ENCODE data around the gene RNF123. TPM values are rescaled to one million over a fixed set of nuclear protein-coding genes. Genes with fewer than 3 reads are reported as not detected.

The RNF123 gene
- total RNA-seq, 1 experiment from 2014 or later, result 71.9 TPM

DNA sequence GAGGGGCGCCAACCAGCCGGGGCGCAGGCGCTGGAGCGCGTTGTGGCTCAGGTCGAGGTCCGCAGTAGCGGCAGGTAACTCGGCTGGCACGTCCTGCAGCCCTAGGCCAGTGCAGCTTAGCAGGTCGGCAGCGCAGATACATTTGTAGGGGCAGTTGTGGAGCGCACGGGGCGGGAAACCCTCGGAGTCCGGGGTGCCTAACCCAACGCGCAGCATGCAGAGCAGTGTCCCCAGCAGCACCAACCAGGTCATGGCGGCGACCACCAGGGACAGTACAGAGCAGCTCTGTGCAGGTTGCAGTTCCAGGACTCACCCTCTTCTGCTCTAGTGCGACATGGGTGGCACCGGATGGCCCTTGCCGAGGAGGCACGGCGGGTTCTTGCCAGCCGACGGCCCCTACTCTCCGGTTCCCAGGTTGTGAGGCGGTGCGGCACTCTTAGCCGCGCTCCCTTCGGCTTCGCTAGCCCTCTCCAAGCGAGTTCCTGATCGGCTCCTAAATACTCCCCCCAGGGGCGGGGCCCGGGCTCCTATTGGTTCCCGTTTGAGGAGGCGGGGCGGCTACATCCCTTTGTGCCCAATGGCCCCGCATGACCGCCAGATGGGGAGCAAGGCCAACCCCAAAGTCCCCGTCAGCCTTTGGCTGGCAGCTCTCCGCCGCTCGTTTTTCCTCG lies 30.0 kb downstream of the RNF123 start, which contains the start of gene AMIGO3:
Gene AMIGO3 (minus strand): TSS at position 471 of the 671 bp plus-strand sequence. CDS start 219 bp downstream, at position 252.
- peak within 1 kb of the TSS; percentile 39 to 52 for H3K4me3 ChIP-seq (replicated peaks in 1 of 2; ENCODE audit: low read depth in 1 of 2, low read length in 2 of 2)
- peaks cover 8 to 27% of the 10 kb centered on the region in 2 experiments; a peak in 3 of 4 replicates for H3K4me1 ChIP-seq (ENCODE audit: control insufficient read depth in 1 of 2, insufficient read depth in 2 of 2, low read length in 2 of 2)
- ChIA-PET RAD21 (ENCODE audit: low non-redundant PET in 1 of 2, low total read pairs in 2 of 2, uncharacterized antibody in 2 of 2, unreplicated experiment in 2 of 2) (no interaction called here), CTCF (interaction anchor here (1.0 kb wide), 1 partner anchor 83 kb away, joined by 3 read pairs; no protein-coding TSS in a partner anchor), POLR2A (interaction anchor here (0.7 kb wide), 1 partner anchor 169 kb away, joined by 5 read pairs; no protein-coding TSS in a partner anchor)
- TF ChIP-seq ZNF274 (IDR thresholded peaks at IDR 0.05; ENCODE audit: low read depth, low read length), result no peak
- peak; percentile 74 for TF ChIP-seq POLR2A (IDR thresholded peaks at IDR 0.05; ENCODE audit: borderline replicate concordance, extremely low read depth, insufficient read depth, insufficient read length)
- TF ChIP-seq EZH2 (IDR thresholded peaks at IDR 0.05), result no peak
- no peak for TF ChIP-seq ELF1 (IDR thresholded peaks at IDR 0.05; ENCODE audit: borderline replicate concordance, low read depth)
- no peak for TF ChIP-seq YY1 (IDR thresholded peaks at IDR 0.05; ENCODE audit: extremely low read depth, insufficient replicate concordance, low read depth, low read length)
- TF ChIP-seq, protein P1, sequence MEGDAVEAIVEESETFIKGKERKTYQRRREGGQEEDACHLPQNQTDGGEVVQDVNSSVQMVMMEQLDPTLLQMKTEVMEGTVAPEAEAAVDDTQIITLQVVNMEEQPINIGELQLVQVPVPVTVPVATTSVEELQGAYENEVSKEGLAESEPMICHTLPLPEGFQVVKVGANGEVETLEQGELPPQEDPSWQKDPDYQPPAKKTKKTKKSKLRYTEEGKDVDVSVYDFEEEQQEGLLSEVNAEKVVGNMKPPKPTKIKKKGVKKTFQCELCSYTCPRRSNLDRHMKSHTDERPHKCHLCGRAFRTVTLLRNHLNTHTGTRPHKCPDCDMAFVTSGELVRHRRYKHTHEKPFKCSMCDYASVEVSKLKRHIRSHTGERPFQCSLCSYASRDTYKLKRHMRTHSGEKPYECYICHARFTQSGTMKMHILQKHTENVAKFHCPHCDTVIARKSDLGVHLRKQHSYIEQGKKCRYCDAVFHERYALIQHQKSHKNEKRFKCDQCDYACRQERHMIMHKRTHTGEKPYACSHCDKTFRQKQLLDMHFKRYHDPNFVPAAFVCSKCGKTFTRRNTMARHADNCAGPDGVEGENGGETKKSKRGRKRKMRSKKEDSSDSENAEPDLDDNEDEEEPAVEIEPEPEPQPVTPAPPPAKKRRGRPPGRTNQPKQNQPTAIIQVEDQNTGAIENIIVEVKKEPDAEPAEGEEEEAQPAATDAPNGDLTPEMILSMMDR (IDR thresholded peaks at IDR 0.05 in 2 of 3, conservative IDR thresholded peaks at IDR 0.05 in 1 of 3; ENCODE audit: borderline replicate concordance in 1 of 3, insufficient read depth in 1 of 3, low read depth in 2 of 3, low read length in 2 of 3), result peak in 2 of 3 experiments; percentile 38 to 57; a peak in 4 of 6 replicates
- peak; percentile 81 for TF ChIP-seq POLR2AphosphoS5 (IDR thresholded peaks at IDR 0.05; ENCODE audit: low read depth, low read length)
- peak within 1 kb of the TSS; percentile 39; the same call in 1 of the 2 replicates for H3K27ac ChIP-seq (ENCODE audit: low read depth, low read length)
- H3K36me3 ChIP-seq (ENCODE audit: control insufficient read depth in 1 of 2, insufficient read depth in 2 of 2, low read length in 2 of 2), result peaks cover 3 to 24% of the 10 kb centered on the region in 2 experiments; a peak in 2 of 4 replicates
- no peaks in the 10 kb centered on the region for H3K9me2 ChIP-seq (ENCODE audit: insufficient read depth)
- H3K4me2 ChIP-seq (ENCODE audit: low read length), result peak within 1 kb of the TSS; percentile 86
- H3K79me2 ChIP-seq (ENCODE audit: insufficient read depth, low read length), result peaks cover 18% of the 10 kb centered on the region
- no peaks in the 10 kb centered on the region for H3K27me3 ChIP-seq (ENCODE audit: insufficient read depth, low read length)
- H4K20me1 ChIP-seq (ENCODE audit: insufficient read depth), result no peaks in the 10 kb centered on the region
- DNase-seq (ENCODE audit: low read depth, low spot score), result peak; percentile 61
- H3K9ac ChIP-seq (ENCODE audit: low read length), result no peak within 1 kb of the TSS; the same call in 1 of the 2 replicates
- no peaks in the 10 kb centered on the region for H3K9me3 ChIP-seq (ENCODE audit: control insufficient read depth in 1 of 2, insufficient read depth in 1 of 2, low read depth in 1 of 2, low read length in 2 of 2)
- no peak within 1 kb of the TSS for H2AFZ ChIP-seq (ENCODE audit: low read depth, low read length, poor library complexity, severe bottlenecking)
- no TSS peak for BruUV-seq (replicated peaks)
- peak; percentile 71 for ATAC-seq
- intact Hi-C loops (cut with micrococcal nuclease), result loop anchor here (1.0 kb wide), 1 partner anchor 45 kb away; the partner anchor contains the start of gene APEH

Data from HCT116 (cell line).